K562 (cell line): Measurements from ENCODE around the gene RNF180. TPM values are rescaled to one million over a fixed set of nuclear protein-coding genes. Genes with fewer than 3 reads are reported as not detected.

ENCODE experiments used
- ATAC-seq: fragments of 200-7000 bp; cut with Tn5 transposase; 3 replicates; pipeline ENCODE4 v1.9.1; 2020; ENCODE audit warnings: moderate library complexity
- BruUV-seq: library from RNA; stranded (reverse); fragments of 400-500 nt; replicated peaks from 2 replicates; lab custom pipeline; 2021; lab: Mats Ljungman, UMichigan
- CTCF ChIA-PET: fragments of 300-600 bp; formaldehyde crosslinking; extraction: SDS; loops from one replicate; lab custom pipeline; 2021; ENCODE audit warnings: low intra/inter-chr PET ratio; lab: Yijun Ruan, JAX
- POLR2A ChIA-PET: fragments of 300-600, 350-650 bp; sonication (Branson Sonifier 250); formaldehyde crosslinking; extraction: SDS; loops from one replicate; lab custom pipeline; 2021; ENCODE audit warnings: antibody characterized with exemption, inconsistent platforms; lab: Yijun Ruan, JAX
- DNase-seq, 4 experiments: peaks; one replicate each; pipeline versions ENCODE4 v3.0.0 to v3.0.0-alpha.2; 2011 to 2018; ENCODE audit warnings: low spot score in 3 of 4, mixed read lengths in 3 of 4; ENCODE audit errors: extremely low read depth in 1 of 4
- FAIRE-seq: peaks from 2 replicates; lab custom pipeline; 2011; peaks lifted over from hg19 to GRCh38; lab: Jason Lieb, UNC
- H2AFZ ChIP-seq: 2 replicates; pipeline ENCODE4 v1.6.0; 2011; ENCODE audit warnings: low read depth, low read length, control low read depth, inconsistent platforms
- H3K27ac ChIP-seq: fragments of 200-600 bp; 3 replicates; pipeline ENCODE4 v1.8.0; 2011; ENCODE audit warnings: low read depth, mild to moderate bottlenecking, control low read depth, inconsistent platforms, low read length, moderate library complexity, mixed read lengths; ENCODE audit errors: extremely low read depth
- H3K27me3 ChIP-seq, 2 experiments: fragments of 300-600 bp in 1 of 2; 2 replicates in 1 of 2; 3 replicates in 1 of 2; pipeline versions ENCODE4 v1.6.0 to v1.8.0; 2011; ENCODE audit warnings: inconsistent platforms in 2 of 2, low read length in 2 of 2, mild to moderate bottlenecking in 1 of 2, mixed read lengths in 1 of 2, moderate library complexity in 1 of 2; ENCODE audit not compliant: control insufficient read depth in 2 of 2, insufficient read depth in 2 of 2
- H3K36me3 ChIP-seq: fragments of 300-600 bp; 3 replicates; pipeline ENCODE4 v1.8.0; 2011; ENCODE audit warnings: mild to moderate bottlenecking, low read length, inconsistent platforms; ENCODE audit not compliant: control insufficient read depth, insufficient read depth
- H3K4me1 ChIP-seq, 2 experiments: fragments of 200-600 bp in 1 of 2; replicated peaks in 1 of 2; 2 replicates in 1 of 2; 3 replicates in 1 of 2; pipeline versions ENCODE4 v1.5.1 to v1.8.0; 2011; ENCODE audit warnings: inconsistent platforms in 2 of 2, low read length in 2 of 2, mild to moderate bottlenecking in 1 of 2, mixed read lengths in 1 of 2, moderate library complexity in 1 of 2; ENCODE audit not compliant: control insufficient read depth in 2 of 2, insufficient read depth in 2 of 2
- H3K4me2 ChIP-seq: 2 replicates; pipeline ENCODE4 v1.6.1; 2011; ENCODE audit warnings: low read length, control low read depth, inconsistent platforms, mixed read lengths; ENCODE audit not compliant: insufficient read depth
- H3K4me3 ChIP-seq: fragments of 200-600 bp; sonication (generic), shearing (Covaris generic); 2 replicates; pipeline ENCODE4 v1.5.1; 2016; ENCODE audit warnings: control low read depth, inconsistent platforms
- H3K79me2 ChIP-seq: fragments of 200-600 bp; 3 replicates; pipeline ENCODE4 v1.8.0; 2011; ENCODE audit warnings: low read length, inconsistent platforms; ENCODE audit not compliant: control insufficient read depth, insufficient read depth
- H3K9ac ChIP-seq, 2 experiments: 2 replicates each; pipeline versions ENCODE4 v1.6.0 to v1.6.1; 2011; ENCODE audit warnings: low read depth in 2 of 2, low read length in 2 of 2, control low read depth in 1 of 2, inconsistent platforms in 1 of 2, mild to moderate bottlenecking in 1 of 2, mixed read lengths in 1 of 2; ENCODE audit not compliant: insufficient read depth in 1 of 2
- H3K9me1 ChIP-seq: one replicate; pipeline ENCODE4 v1.6.0; 2011; ENCODE audit warnings: inconsistent platforms, mild to moderate bottlenecking, low read length, moderate library complexity; ENCODE audit not compliant: control insufficient read depth, insufficient read depth
- H3K9me3 ChIP-seq: replicated peaks from 2 replicates; pipeline ENCODE4 v1.5.1; 2011; ENCODE audit warnings: low read depth, low read length, inconsistent platforms; ENCODE audit not compliant: control insufficient read depth, insufficient read depth
- H4K20me1 ChIP-seq: replicated peaks from 2 replicates; pipeline ENCODE4 v1.6.1; 2011; ENCODE audit warnings: low read length, inconsistent platforms, mixed read lengths; ENCODE audit not compliant: control insufficient read depth, insufficient read depth
- BRF1 ChIP-seq: IDR thresholded peaks from 3 replicates; pipeline ENCODE4 v1.6.1; 2011; ENCODE audit warnings: borderline replicate concordance, mild to moderate bottlenecking; ENCODE audit not compliant: insufficient read length; ENCODE audit errors: extremely low read depth
- FOXA1 ChIP-seq: fragments of 450-650 bp; IDR thresholded peaks from 2 replicates; pipeline ENCODE4 v1.6.1; 2016; ENCODE audit warnings: mild to moderate bottlenecking, borderline replicate concordance
- KAT2B ChIP-seq: IDR thresholded peaks from one replicate; pipeline ENCODE4 v1.6.1; 2012; ENCODE audit warnings: low read depth, mild to moderate bottlenecking, control low read depth, inconsistent platforms, low read length, moderate library complexity
- KLF13 ChIP-seq: fragments of 450-650 bp; IDR thresholded peaks from 2 replicates; pipeline ENCODE4 v1.6.1; 2016; ENCODE audit warnings: missing genetic modification characterization, low read depth, mild to moderate bottlenecking, missing compliant biosample characterization, moderate library complexity, borderline replicate concordance
- NCOA2 ChIP-seq, 2 experiments: fragments of 450-650 bp; IDR thresholded peaks; 2 replicates each; pipeline ENCODE4 v1.6.1; 2018; ENCODE audit warnings: mild to moderate bottlenecking in 2 of 2, moderate library complexity in 1 of 2; ENCODE audit not compliant: partially characterized antibody in 2 of 2
- PPARD ChIP-seq: fragments of 250-450 bp; sonication (Bioruptor Pico); IDR thresholded peaks from 2 replicates; pipeline ENCODE4 v1.8.0; 2022; ENCODE audit warnings: inconsistent platforms, mild to moderate bottlenecking, moderate library complexity
- TEAD2 ChIP-seq: fragments of 450-650 bp; IDR thresholded peaks from 2 replicates; pipeline ENCODE4 v1.6.1; 2016; ENCODE audit warnings: missing genetic modification characterization, control low read depth, missing compliant biosample characterization
- WHSC1 ChIP-seq: IDR thresholded peaks from one replicate; pipeline ENCODE4 v1.6.1; 2012; ENCODE audit warnings: low read length, control low read depth, inconsistent platforms
- WGBS: fragments of 100-300 bp; shearing (Covaris generic); methylation state at CpG from one replicate; pipeline ENCODE4 v1.1.6; 2016; ENCODE audit warnings: low coverage, mixed read lengths; ENCODE audit not compliant: insufficient coverage; ENCODE audit errors: missing lambda C conversion rate; 5-methylcytosine and 5-hydroxymethylcytosine counted together
- in situ Hi-C: fragments of 300-500 bp; cut with MboI; formaldehyde crosslinking; loops from 4 replicates; pipeline ENCODE4 v1.15.0; 2018; ENCODE audit warnings: inconsistent platforms, mixed read lengths
- intact Hi-C: fragments of 100-400 bp; cut with micrococcal nuclease; formaldehyde crosslinking; loops from 2 replicates; pipeline ENCODE4 v1.14.2; 2022
- polyA plus RNA-seq, 8 experiments: library from polyadenylated mRNA; depleted of rRNA in 4 of 8; stranded (reverse) in 5 of 8; unstranded in 3 of 8; fragments of >200 nt; fragmentation: Nextera tagmentation in 2 of 8; fragmentation: Illumina TruSeq in 1 of 8; extraction: Ambion mirVana in 2 of 8; extraction: Trizol in 1 of 8; gene quantifications; 2 replicates each; pipeline versions ENCODE4 v1.2.1 to v1.2.3, GENCODE V29; 2011 to 2014; ENCODE audit warnings: inconsistent platforms in 1 of 8, missing spikeins in 1 of 8
- total RNA-seq, 7 experiments: library from RNA; depleted of rRNA in 6 of 7; stranded (reverse); fragments of >200 nt in 6 of 7; fragmentation: Illumina TruSeq in 2 of 7; extraction: Trizol in 2 of 7; gene quantifications; 2 replicates each; pipeline versions ENCODE4 v1.2.1 to v1.2.3, GENCODE V29; 2011 to 2021; ENCODE audit warnings: low replicate concordance in 1 of 7
- TF ChIP-seq, protein P1 (sequence below): fragments of 200-400 bp; formaldehyde crosslinking; IDR thresholded peaks from 2 replicates; pipeline ENCODE4 v1.6.1; 2017; ENCODE audit warnings: mild to moderate bottlenecking, low read depth, low read length, moderate library complexity

The RNF180 gene
- total and polyA plus RNA-seq, 9 of the 15 experiments (the other 6 are each of a cell fraction or from before 2014, with no cell fraction given): 0.05 TPM; not detected in 8

GRCh38 chr5:64163135-64163534, 2.5 kb upstream of the RNF180 start (continued):
- TF ChIP-seq, protein P1, sequence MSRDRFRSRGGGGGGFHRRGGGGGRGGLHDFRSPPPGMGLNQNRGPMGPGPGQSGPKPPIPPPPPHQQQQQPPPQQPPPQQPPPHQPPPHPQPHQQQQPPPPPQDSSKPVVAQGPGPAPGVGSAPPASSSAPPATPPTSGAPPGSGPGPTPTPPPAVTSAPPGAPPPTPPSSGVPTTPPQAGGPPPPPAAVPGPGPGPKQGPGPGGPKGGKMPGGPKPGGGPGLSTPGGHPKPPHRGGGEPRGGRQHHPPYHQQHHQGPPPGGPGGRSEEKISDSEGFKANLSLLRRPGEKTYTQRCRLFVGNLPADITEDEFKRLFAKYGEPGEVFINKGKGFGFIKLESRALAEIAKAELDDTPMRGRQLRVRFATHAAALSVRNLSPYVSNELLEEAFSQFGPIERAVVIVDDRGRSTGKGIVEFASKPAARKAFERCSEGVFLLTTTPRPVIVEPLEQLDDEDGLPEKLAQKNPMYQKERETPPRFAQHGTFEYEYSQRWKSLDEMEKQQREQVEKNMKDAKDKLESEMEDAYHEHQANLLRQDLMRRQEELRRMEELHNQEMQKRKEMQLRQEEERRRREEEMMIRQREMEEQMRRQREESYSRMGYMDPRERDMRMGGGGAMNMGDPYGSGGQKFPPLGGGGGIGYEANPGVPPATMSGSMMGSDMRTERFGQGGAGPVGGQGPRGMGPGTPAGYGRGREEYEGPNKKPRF: no peak

DNA sequence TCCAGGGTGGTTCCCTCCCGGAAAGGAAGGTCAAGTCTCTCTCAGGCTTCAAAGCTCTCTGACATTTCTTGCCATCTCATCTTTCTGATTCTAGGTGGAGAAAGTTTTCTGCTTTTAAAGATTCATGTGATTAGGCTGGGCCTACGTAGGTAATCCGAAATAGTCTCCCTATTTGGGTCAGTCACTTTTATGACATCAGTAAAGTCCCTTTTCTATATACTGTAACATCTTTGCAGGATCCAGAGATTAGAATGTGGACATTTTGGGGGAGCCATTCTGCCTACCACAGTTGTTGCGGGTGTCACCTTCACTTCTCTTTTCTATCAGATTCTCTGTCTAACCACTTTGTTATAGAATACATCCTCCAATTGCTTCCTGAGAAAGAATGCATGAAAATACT, 1.9 kb upstream of the RNF180 start:
- Histone ChIP-seq H3K27me3 (peaks cover 0 to 15% of the 10 kb centered on the region in 2 experiments; a peak in 2 of 5 replicates), H2AFZ (no peak overlapping the region), H4K20me1 (no peaks in the 10 kb centered on the region), H3K36me3 (no peaks in the 10 kb centered on the region), H3K27ac (no peak overlapping the region), H3K9me1 (no peaks in the 10 kb centered on the region), H3K4me1 (peaks cover 0 to 7% of the 10 kb centered on the region in 2 experiments; a peak in 2 of 5 replicates), H3K4me2 (no peak overlapping the region), H3K9ac (no peak overlapping the region), H3K4me3 (no peak overlapping the region)
- POLR2A ChIA-PET: no interaction called here
- no TSS peak for BruUV-seq
- DNase-seq: no peak
- 0% methylated on average over 4 of the region's 4 CpGs for whole genome bisulfite sequencing
- CTCF ChIA-PET: no interaction called here
- TF ChIP-seq NCOA2 (IDR thresholded peaks at IDR 0.05; ENCODE audit: partially characterized antibody in 2 of 2): no peak
- no peak for TF ChIP-seq BRF1
- TF ChIP-seq TEAD2 (tag): no peak
- no peak for TF ChIP-seq KLF13
- TF ChIP-seq KAT2B: no peak
- no peak for TF ChIP-seq WHSC1
- TF ChIP-seq PPARD (CRISPR knock-in tag): no peak
- TF ChIP-seq FOXA1: no peak
- TF ChIP-seq, all 486 proteins: peak for 0
- intact Hi-C loops: no loop called here
- FAIRE-seq (no peak), ATAC-seq (no peak)
- Histone ChIP-seq H3K9me3 (no peaks in the 10 kb centered on the region), H3K79me2 (no peaks in the 10 kb centered on the region)
- in situ Hi-C loops: no loop called here
